ENCODE measurements around the gene PPIL3. TPM values are rescaled to one million over a fixed set of nuclear protein-coding genes. Genes with fewer than 3 reads are reported as not detected.

PPIL3 gene
- total and polyA plus RNA-seq, 11 donors, result 11.3 to 27.7 (median 20.8) TPM

GRCh38 chr2:200877443-200877842 lies 11.4 kb downstream of the PPIL3 start:
- Histone ChIP-seq H3K9me3 (no peaks in the 10 kb centered on the region), H3K36me3 (peaks cover 0 to 97% (median 81%) of the 10 kb centered on the region in 9 donors), H3K27me3 (no peaks in the 10 kb centered on the region), H3K4me3 (no peak overlapping the region), H3K27ac (peak overlapping the region in 10 of 12 donors; percentile 15 to 74 (median 59)), H3K4me1 (peaks cover 0 to 13% (median 2%) of the 10 kb centered on the region in 12 donors)
- TF ChIP-seq, protein P1, sequence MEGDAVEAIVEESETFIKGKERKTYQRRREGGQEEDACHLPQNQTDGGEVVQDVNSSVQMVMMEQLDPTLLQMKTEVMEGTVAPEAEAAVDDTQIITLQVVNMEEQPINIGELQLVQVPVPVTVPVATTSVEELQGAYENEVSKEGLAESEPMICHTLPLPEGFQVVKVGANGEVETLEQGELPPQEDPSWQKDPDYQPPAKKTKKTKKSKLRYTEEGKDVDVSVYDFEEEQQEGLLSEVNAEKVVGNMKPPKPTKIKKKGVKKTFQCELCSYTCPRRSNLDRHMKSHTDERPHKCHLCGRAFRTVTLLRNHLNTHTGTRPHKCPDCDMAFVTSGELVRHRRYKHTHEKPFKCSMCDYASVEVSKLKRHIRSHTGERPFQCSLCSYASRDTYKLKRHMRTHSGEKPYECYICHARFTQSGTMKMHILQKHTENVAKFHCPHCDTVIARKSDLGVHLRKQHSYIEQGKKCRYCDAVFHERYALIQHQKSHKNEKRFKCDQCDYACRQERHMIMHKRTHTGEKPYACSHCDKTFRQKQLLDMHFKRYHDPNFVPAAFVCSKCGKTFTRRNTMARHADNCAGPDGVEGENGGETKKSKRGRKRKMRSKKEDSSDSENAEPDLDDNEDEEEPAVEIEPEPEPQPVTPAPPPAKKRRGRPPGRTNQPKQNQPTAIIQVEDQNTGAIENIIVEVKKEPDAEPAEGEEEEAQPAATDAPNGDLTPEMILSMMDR (IDR thresholded peaks at IDR 0.05), result no peak
- TF ChIP-seq POLR2A (IDR thresholded peaks at IDR 0.05), result no peak
- DNase-seq (no peak), ATAC-seq (peak; percentile 50 to 81 (median 72))
- intact Hi-C loops (cut with DNase I), result no loop called here

GRCh38 chr2:200873560-200873959 lies 15.3 kb downstream of the PPIL3 start:
- 95 to 98% (median 97%) methylated on average over 6 of the region's 6 CpGs for WGBS, 4 donors
- Histone ChIP-seq H3K4me3 (no peak overlapping the region), H3K27me3 (no peaks in the 10 kb centered on the region), H3K36me3 (peaks cover 0 to 80% (median 66%) of the 10 kb centered on the region in 9 donors), H3K27ac (no peak overlapping the region), H3K4me1 (peaks cover 0 to 13% (median 2%) of the 10 kb centered on the region in 12 donors), H3K9me3 (no peaks in the 10 kb centered on the region)
- ATAC-seq, result no peak
- TF ChIP-seq POLR2A (IDR thresholded peaks at IDR 0.05), result no peak
- TF ChIP-seq, protein P1 (IDR thresholded peaks at IDR 0.05), result no peak
- DNase-seq, result no peak
- intact Hi-C loops (cut with DNase I), result no loop called here

DNA sequence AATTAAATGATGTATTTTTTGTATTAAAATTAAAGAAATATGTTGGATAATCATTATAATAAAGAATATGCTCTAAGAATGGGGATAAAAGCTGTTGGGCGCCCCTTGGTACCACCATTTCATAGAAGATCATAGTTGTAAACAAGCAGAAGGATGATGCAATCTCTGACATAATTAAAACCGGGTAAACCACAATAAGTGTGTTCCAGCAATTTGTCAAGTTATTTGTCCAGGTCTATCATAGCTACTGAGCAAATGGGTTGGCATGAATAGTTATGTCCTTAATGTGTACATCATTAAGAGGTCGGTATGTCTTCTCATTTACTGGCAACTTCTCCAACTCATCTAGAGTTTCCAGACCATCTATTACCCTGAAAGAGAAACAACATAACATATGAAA lies 17.7 kb downstream of the PPIL3 start:
- no peak for ATAC-seq
- Histone ChIP-seq H3K4me3 (no peak overlapping the region), H3K36me3 (peaks cover 0 to 57% (median 46%) of the 10 kb centered on the region in 9 donors), H3K27me3 (no peaks in the 10 kb centered on the region), H3K9me3 (no peaks in the 10 kb centered on the region), H3K4me1 (peaks cover 0 to 12% (median 0%) of the 10 kb centered on the region in 12 donors), H3K27ac (no peak overlapping the region)
- TF ChIP-seq POLR2A (IDR thresholded peaks at IDR 0.05), result no peak
- TF ChIP-seq, protein P1 (IDR thresholded peaks at IDR 0.05), result no peak
- intact Hi-C loops (cut with DNase I), result no loop called here
- 85 to 89% (median 88%) methylated on average over 3 of the region's 3 CpGs for WGBS, 4 donors
- DNase-seq, result no peak

DNA sequence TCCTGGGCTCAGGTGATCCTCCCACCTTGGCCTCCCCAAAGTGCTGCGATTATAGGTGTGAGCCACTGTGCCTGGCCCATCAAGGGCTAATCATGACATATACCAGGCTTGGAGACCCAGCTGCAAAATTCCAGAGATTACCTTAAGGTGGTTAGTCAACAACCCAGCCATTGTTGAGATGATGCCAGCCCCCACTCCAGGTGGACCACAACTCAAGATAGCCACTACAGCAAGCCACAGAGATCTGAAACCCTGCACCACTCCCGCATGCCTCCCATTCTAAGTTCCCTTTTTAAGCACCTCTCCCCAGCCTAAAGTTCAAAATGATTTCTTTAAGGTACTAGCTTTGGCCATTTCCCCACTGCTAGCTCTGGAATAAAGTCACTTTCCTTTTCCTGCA lies 19.9 kb downstream of the PPIL3 start:
- Histone ChIP-seq H3K4me1 (peaks cover 0 to 26% (median 7%) of the 10 kb centered on the region in 12 donors), H3K36me3 (peaks cover 0 to 35% (median 25%) of the 10 kb centered on the region in 9 donors), H3K27me3 (no peaks in the 10 kb centered on the region), H3K4me3 (no peak overlapping the region), H3K27ac (no peak overlapping the region), H3K9me3 (no peaks in the 10 kb centered on the region)
- no peak for DNase-seq
- intact Hi-C loops (cut with DNase I), result loop anchor here in 1 of 10 donors (10.0 kb wide), 1 partner anchor 154 kb away; no protein-coding TSS in a partner anchor
- WGBS, 4 donors, result 88 to 97% (median 94%) methylated on average over 2 of the region's 2 CpGs
- ATAC-seq, result no peak
- TF ChIP-seq POLR2A (IDR thresholded peaks at IDR 0.05), result no peak
- TF ChIP-seq, protein P1 (IDR thresholded peaks at IDR 0.05), result no peak

All from heart left ventricle (tissue), 16 donors.